ENCODE data around the gene LGALS7.

The LGALS7 gene

DNA sequence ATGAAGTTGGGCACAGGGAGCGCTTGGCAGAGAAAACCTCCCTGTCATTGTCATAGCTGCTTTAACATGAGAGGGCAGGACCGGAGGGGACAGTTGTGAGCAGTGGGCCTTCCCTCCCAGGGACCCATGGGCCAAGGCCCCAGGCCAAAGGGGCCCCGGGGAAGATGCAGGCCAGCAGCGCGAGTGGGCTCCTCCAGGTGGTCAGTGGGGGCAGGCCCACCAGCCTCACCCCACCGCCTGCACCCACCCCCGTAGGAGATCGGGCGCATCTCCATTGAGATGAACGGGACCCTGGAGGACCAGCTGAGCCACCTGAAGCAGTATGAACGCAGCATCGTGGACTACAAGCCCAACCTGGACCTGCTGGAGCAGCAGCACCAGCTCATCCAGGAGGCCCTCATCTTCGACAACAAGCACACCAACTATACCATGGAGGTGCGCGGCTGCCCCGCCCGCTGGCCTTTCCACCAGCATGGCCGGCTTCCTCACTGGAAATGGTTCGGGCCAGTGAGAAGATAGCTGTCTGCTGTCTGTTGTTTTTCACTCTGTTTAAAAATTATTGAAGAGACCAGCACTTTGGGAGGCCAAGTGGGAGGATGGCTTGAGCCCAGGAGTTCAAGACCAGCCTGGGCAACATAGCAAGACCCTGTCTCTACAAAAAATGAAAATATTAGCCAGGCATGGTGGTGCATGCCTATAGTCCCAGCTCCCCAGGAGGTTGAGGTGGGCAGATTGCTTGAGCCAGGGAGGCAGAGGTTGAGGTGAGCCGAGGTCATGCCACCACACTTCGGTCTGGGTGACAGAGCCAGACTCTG lies 47.6 kb downstream of the LGALS7 start:
- DNase-seq, result no peak

- no peak for DNase-seq
Measured at GRCh38 chr19:38723990-38724854, 49.1 kb downstream of the LGALS7 start.

DNA sequence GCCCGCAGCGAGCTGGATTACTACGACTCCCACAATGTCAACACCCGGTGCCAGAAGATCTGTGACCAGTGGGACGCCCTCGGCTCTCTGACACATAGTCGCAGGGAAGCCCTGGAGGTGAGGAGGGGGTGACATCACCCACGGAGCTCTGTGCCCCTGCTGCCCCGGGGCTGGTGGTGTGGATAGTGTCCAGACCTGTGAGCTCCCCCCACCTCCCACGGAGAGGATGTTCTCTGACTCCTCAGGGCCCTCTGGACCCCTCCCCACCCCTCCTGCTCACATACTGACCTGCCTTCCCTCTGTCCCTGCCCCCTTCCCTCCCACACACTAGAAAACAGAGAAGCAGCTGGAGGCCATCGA lies 49.7 kb downstream of the LGALS7 start:
- DNase-seq, result no peak

DNA sequence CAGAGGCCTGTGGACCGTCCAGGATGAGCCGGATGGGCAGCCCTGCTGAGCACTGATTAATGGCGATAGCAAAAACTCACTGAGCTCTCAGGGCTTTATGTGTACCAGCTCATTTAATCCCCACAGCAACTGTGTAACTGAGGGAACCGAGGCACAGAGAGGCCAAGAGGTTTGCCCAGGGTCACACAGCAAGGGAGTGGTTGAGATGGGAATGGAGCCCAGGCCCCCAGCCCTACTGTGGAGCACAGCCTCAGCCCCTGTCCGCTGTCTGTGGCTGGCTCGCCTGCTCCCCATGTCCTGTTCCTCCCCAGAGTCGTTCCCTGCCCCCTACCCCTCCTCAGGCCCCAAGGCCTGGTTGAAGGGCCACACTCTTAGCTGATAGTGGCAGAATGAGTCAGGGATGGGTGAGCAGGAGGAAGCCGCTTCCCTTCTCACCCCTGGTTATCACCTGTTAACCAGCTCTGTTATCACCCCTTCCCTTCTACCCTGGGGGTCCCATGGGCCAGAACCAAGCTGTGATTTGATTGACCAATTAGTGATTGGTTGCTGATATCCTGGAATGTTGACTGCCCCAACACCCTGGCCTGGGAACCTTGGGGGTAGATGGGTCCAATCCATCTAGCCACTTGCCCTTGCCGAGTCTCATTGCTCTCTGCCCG lies 50.2 kb downstream of the LGALS7 start:
- DNase-seq, result no peak

DNA sequence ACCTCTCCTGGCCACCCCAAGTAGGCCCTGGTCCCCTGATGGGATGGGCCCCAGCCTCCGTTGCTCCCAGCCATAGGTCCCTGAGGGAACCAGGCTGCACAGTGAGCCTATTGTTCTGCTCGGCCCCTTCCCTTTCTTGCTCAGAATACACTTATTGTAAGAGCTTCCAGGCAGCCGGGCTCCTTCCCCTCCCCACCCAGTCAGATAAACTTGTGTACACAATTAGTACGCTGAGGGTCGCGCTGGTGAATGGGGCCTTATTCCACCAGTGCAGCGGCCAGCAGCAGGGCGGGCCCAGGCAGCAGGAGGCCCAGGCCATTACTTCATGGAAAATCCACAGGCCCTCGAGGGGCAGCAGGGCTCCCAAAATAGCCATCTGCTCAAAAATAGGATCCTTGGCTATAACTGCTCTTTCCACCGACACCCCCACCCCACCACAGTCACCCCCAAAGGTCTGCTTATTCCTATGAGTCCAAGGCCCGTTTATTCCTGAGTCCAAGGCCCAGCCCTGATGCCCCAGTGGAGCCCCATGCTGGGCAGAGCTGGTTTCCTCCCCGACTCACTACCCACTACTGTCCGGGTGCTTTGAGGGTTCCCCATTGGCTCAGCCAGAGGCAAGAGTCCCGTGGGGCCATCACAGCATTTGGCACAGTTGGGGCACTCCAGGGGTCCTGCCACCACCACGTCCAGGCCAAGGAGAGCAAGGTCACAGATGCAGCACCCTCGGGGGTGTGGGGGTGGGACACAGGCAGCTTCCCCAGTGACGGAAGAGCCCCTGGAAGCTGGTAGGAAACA lies 51.1 kb downstream of the LGALS7 start:
- DNase-seq, result no peak

- DNase-seq, result no peak
Measured at GRCh38 chr19:38721496-38721895, 51.8 kb downstream of the LGALS7 start.
